Transverse colon (tissue), 4 donors: ENCODE data around the gene SLFN14.

Experiments
- EP300 ChIP-seq: sonication (generic); formaldehyde crosslinking; IDR thresholded peaks from one replicate; pipeline ENCODE4 v1.6.1; 2017; ENCODE audit warnings: antibody characterized with exemption, low read depth
- POLR2A ChIP-seq: fragments of 450-650 bp; IDR thresholded peaks from one replicate; pipeline ENCODE4 v1.6.1; 2016; ENCODE audit warnings: antibody characterized with exemption, mild to moderate bottlenecking, moderate library complexity
- POLR2AphosphoS5 ChIP-seq, 3 donors: sonication (generic); formaldehyde crosslinking; IDR thresholded peaks; one replicate each; pipeline ENCODE4 v1.6.1; 2016; ENCODE audit warnings: antibody characterized with exemption in 3 of 3
- TF ChIP-seq, protein P1 (sequence below), 5 experiments: fragments of 200-600 bp in 3 of 5; fragments of 450-650 bp in 2 of 5; sonication (generic) in 3 of 5; IDR thresholded peaks; 1 replicate in 2 of 5; 2 replicates in 3 of 5; pipeline ENCODE4 v1.5.1; 2016 to 2017; ENCODE audit warnings: antibody characterized with exemption in 5 of 5, inconsistent platforms in 3 of 5, mild to moderate bottlenecking in 2 of 5, moderate library complexity in 1 of 5

DNA sequence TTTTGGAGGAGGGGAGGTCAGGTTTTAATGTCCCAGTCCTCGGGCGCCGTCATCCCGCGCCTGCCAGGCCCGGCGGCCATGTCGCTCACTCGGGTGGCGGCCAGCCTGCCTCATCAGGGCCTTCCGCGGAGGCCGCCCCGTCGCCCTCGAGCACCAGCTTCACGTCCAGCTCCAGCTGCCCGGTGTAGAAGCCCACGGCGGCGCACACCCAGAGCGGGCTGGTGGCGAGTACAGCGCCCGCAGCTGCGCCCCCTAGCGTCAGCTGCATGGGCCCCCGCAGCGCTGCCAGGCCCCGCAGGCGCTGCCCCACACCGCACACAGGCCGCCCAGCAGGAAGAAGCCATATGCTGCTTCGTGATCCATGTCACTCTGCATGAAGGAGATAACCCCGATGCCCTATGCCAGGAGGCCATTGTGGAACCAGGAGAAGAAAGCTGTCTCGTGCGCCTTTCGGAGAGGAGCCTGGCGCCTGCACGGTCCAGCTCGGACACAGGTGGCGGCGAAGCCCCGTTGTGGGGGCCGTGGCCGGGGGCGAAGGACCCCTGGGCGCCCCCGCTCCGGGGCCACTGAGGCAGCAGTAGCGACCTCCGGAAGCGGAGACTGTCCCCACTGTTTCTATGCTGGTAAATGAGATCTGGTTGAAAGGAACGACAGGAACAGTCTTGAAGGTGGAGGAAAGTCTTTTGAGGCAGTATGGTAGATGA is 36.1 kb upstream of the SLFN14 start:
- TF ChIP-seq, protein P1, sequence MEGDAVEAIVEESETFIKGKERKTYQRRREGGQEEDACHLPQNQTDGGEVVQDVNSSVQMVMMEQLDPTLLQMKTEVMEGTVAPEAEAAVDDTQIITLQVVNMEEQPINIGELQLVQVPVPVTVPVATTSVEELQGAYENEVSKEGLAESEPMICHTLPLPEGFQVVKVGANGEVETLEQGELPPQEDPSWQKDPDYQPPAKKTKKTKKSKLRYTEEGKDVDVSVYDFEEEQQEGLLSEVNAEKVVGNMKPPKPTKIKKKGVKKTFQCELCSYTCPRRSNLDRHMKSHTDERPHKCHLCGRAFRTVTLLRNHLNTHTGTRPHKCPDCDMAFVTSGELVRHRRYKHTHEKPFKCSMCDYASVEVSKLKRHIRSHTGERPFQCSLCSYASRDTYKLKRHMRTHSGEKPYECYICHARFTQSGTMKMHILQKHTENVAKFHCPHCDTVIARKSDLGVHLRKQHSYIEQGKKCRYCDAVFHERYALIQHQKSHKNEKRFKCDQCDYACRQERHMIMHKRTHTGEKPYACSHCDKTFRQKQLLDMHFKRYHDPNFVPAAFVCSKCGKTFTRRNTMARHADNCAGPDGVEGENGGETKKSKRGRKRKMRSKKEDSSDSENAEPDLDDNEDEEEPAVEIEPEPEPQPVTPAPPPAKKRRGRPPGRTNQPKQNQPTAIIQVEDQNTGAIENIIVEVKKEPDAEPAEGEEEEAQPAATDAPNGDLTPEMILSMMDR (IDR thresholded peaks at IDR 0.05), result no peak
- no peak for TF ChIP-seq POLR2AphosphoS5 (IDR thresholded peaks at IDR 0.05)
- TF ChIP-seq POLR2A, result no peak
- TF ChIP-seq EP300, result no peak
